CD4-positive, alpha-beta T cell treated with Interleukin-2 at 100 ng/mL for 4 hours (primary cell): ENCODE results near the gene SYT5.
"Not testable (repeated sequence)": the region's sequence is repeated elsewhere in the genome, so short reads cannot be mapped to it uniquely, and the experiment has no call there.

Experiments used
- DNase-seq: peaks from one replicate; pipeline ENCODE4 v3.0.0-alpha.2; 2020; ENCODE audit warnings: low spot score

Gene SYT5

GRCh38 chr19:55208880-55209692 is 29.0 kb upstream of the SYT5 start, which contains the start of gene PTPRH:
TSS of gene PTPRH (minus strand) at chr19:55209501. CDS start at chr19:55209433, 68 bp downstream.
- DNase-seq, result no peak

GRCh38 chr19:55206664-55207500 is 26.8 kb upstream of the SYT5 start:
- DNase-seq, result peak; percentile 10

GRCh38 chr19:55202199-55202598 is 22.1 kb upstream of the SYT5 start:
- DNase-seq, result not testable (repeated sequence)

GRCh38 chr19:55199620-55200204 is 19.6 kb upstream of the SYT5 start:
- DNase-seq, result no peak

- DNase-seq, result no peak
These were observed 18.6 kb upstream of the SYT5 start for GRCh38 chr19:55198651-55199050.

GRCh38 chr19:55197528-55197927 is 17.4 kb upstream of the SYT5 start:
- no peak for DNase-seq

GRCh38 chr19:55196803-55197202 is 16.7 kb upstream of the SYT5 start:
- DNase-seq, result no peak

- no peak for DNase-seq
These were observed 13.4 kb upstream of the SYT5 start for GRCh38 chr19:55193481-55193880.

- no peak for DNase-seq
These were observed 9.3 kb upstream of the SYT5 start for GRCh38 chr19:55189403-55189835.

GRCh38 chr19:55188625-55189024 is 8.5 kb upstream of the SYT5 start:
- DNase-seq, result no peak

- DNase-seq, result no peak
These were observed 6.0 kb upstream of the SYT5 start for GRCh38 chr19:55186080-55186479.

GRCh38 chr19:55181740-55182139 is 1.7 kb upstream of the SYT5 start:
- DNase-seq, result no peak

- DNase-seq, result peak; percentile 93
These were observed 1.1 kb downstream of the SYT5 start for GRCh38 chr19:55178781-55179599.

- no peak for DNase-seq
These were observed 4.0 kb downstream of the SYT5 start for GRCh38 chr19:55176076-55176475.

GRCh38 chr19:55175117-55175867 is 4.8 kb downstream of the SYT5 start:
- no peak for DNase-seq

- DNase-seq, result no peak
These were observed 5.5 kb downstream of the SYT5 start for GRCh38 chr19:55174425-55175116.

- DNase-seq, result peak; percentile 7
These were observed 6.2 kb downstream of the SYT5 start for GRCh38 chr19:55173714-55174409.

- DNase-seq, result no peak
These were observed 6.8 kb downstream of the SYT5 start for GRCh38 chr19:55173186-55173713.

- DNase-seq, result no peak
These were observed 7.3 kb downstream of the SYT5 start for GRCh38 chr19:55172741-55173140.
